Tongue (tissue), 2 donors: Measurements from ENCODE around the gene GRHL1. TPM values are rescaled to one million over a fixed set of nuclear protein-coding genes. Genes with fewer than 3 reads are reported as not detected.

Experiments
- DNase-seq: peaks from one replicate; pipeline ENCODE4 v3.0.0-alpha.2; 2015
- total RNA-seq: library from RNA; depleted of rRNA; stranded (reverse); fragments of >200 nt; gene quantifications from one replicate; pipeline ENCODE4 v1.2.3, GENCODE V29; 2014

The GRHL1 gene
- total RNA-seq, 1 donor from 2014 or later: 50.3 TPM

DNA sequence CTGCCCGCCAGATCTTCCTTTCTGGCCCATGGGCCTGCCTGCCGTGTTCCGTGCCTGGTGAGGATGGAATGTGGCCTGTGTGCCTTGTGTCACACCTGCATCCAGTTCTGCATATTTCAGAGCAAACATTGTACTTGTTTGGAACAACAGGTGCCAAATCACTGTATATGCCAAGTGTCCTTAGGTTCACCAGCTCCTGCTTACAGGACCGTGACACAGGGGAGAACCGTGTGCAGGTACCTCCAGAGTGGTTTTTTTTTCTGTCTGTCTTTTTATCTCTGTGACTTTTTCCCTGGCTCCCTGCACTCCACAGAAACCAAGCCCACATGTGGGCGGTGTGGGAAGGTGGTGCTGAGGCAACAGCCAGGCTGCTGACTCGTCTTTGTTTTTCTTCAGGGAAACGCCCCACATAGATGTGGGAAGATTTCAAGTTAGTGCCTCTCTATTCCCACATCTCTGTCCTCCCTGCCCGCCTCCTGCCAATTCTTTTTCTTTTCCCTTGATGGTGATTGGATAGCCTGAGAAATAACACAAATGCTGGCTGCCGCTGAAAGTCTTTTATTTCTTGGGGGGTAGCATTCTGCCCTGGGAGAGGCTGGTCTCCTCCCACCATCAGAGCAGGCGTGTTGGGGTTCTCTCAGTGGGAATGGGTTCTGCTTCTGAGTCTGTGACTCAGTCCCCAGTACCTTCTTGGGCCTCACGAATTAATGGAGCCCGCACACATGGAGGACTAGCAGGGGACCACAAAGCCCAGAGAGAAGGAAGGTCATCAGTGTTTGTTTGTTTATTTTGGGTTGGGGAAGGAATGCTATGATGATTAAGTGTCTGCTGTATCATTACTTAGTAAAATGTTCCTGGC, 21.4 kb downstream of the GRHL1 start:
- no peak for DNase-seq

DNA sequence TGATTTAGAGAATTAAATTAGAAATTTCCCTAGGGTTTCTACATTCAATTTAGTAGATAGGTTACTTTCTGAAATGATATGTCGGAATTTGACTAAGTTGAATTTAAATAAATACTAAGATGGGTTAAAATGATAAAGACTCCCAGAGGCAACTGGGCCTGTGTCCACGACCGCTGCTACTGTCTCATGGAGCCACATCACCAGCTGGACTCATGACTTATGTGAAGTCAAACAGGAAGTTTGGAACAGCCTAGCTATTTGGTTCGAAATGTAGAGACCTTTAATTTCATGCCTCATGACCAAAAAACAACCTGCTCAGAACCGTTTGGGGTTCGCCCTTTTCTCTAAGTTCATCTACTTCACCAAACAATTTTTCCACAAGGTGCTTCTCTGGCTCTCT, 22.2 kb downstream of the GRHL1 start:
- no peak for DNase-seq

DNA sequence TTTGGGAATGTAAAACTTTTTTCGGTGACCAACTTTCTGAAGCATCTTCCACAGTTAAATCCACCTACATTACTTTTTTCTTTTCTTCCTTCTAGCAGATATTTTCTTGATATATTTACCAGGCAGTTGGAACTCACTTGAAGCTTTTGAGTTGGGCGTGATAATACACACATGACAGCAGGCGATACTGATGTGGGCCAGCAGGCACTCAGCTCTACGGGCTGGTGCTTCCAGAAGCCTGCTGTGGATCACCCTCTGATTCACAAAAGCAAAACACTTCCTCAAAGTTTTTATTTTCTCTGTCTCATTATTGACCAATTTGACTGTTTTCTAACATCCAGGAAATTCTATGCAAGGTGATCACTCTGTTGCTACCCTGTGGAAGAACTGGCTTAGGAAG, 22.9 kb downstream of the GRHL1 start:
- no peak for DNase-seq

DNA sequence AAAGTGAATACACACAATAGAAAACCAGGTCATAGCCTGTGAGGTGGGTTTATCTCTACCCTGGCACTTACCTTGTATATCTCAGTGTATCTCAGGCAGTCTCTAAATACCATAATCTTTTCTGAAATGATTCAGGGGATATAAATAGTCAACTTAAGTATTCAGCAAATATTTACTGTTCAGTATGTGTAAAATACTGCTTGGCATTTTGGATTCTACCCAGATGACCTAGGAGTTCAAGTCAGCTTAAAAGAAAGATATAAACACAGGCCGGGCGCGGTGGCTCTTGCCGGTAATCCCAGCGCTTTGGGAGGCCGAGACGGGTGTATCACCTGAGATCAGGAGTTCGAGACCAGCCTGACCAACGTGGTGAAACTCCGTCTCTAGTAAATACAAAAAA, 23.8 kb downstream of the GRHL1 start:
- DNase-seq: no peak

DNA sequence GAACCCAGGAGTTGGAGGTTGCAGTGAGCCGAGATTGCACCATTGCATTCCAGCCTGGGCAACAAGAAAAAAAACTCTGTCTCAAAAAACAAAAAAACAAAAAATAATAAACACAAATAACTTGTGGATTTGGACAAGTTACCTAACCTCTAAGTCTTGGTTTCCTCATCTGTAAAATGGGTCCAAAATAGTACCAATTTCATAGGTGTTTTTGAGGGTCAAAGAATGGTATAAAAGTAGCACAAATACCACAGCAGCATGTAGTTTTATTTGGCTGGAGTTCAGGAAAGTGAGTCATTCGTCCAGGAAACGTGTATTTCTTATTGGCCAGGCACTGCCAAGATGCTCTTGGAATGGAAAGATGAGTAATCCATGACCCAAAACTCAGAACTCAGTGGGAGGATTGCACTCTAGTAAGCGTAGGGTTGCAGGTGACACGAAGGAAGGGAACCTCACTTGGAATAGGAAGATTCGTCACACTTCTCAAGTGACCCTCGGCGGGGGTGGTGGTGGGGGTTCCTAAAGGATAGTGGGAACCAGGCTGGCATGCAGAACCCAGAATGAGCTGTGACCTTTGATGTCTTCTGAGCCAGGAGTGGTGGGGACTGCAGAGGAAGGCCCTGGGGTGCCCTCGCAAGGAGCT, 24.4 kb downstream of the GRHL1 start:
- no peak for DNase-seq

DNA sequence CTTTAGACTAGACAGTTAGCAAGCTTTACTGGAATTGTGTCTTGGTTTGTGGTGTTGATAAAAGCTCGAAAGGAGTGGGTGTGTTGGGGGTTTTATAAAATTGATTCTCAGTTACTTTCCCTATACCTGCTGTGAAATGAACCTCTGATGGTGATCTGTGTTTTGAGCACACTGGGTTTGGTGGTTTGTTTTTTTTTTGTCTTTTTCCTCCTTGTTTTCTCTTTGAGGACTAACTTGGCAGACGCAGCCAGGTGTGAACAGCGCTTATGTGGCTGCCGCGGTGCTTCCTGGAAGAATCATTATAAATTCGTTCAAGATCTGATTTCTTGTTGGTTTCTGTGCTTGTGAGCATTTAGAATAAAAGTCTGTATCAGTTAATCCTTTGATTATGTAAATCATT, 28.5 kb downstream of the GRHL1 start:
- DNase-seq: no peak

DNA sequence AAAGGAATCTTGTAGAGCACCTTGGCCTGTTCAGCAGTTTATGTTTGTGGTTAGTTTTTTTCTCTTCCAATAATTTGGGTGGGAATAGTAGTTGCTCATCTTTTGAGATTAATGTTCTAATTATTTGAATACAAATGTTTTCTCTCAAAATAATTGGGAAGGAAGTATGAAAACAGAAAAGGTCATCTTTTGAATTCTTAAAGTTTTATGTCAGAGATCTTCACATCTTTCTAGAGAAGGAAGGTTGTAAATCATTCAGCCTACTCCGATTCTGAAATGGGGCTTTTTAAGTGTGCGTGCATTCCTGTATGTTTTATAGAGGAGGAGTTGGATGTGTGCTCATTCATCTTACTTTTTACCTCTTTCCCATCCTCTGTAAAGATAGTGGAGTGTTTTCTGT, 29.0 kb downstream of the GRHL1 start:
- DNase-seq: no peak

DNA sequence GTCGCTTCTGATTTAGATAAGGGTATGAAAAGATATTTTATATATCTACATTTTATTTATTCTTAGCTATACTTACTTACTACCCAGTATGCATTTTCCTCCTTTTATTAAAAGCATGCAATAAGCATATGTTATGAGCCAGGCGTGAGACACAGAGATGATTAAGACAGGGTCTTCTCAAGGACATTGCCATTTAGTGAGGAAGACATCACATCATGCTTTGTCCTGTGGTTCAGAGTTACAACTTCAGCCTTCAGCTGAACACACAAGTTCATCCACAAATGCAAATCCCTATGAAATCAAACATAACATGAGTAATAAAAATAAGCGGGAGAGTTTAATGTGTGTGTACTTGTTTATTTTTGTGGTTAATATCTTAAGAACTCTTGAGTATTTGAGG, 30.2 kb downstream of the GRHL1 start:
- DNase-seq: no peak

DNA sequence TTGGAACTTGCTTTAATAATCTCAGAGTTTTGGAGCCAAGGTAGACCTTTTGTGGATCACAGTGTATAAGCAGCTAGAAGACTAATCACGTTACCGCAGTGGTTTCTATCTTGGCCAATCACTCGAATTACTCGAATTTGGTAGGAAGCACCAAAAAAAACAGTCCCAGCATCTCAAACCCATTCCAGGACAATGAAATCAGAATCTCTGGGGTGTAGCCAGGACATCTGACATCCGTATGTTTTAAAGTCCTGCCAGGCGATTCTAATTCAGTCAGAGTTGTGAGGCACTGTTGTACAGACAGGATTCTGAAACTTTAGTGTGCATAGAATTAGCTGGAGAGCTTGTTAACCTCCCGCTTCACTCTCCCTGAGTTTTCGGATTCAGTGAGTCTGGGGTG, 30.8 kb downstream of the GRHL1 start:
- peak; percentile 79 for DNase-seq

DNA sequence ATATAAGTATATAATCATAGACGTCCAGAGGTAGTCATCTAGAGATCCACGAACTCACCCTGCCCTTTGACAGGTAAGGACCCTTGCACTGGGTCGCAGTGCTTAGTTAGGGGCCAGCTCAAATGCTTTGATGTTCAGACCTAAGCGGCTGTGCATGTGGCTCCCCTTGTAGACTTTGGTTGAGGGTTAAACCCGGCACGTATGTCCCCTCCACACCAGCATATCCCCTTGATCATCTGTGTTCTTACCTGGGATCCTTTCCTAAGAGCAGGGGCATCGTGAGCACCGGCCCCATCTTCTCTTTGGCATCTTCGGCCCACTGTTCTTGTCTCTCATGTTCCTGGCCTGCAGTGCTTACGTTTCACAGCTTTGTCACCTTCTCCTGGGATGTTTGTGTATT, 31.4 kb downstream of the GRHL1 start:
- DNase-seq: no peak

DNA sequence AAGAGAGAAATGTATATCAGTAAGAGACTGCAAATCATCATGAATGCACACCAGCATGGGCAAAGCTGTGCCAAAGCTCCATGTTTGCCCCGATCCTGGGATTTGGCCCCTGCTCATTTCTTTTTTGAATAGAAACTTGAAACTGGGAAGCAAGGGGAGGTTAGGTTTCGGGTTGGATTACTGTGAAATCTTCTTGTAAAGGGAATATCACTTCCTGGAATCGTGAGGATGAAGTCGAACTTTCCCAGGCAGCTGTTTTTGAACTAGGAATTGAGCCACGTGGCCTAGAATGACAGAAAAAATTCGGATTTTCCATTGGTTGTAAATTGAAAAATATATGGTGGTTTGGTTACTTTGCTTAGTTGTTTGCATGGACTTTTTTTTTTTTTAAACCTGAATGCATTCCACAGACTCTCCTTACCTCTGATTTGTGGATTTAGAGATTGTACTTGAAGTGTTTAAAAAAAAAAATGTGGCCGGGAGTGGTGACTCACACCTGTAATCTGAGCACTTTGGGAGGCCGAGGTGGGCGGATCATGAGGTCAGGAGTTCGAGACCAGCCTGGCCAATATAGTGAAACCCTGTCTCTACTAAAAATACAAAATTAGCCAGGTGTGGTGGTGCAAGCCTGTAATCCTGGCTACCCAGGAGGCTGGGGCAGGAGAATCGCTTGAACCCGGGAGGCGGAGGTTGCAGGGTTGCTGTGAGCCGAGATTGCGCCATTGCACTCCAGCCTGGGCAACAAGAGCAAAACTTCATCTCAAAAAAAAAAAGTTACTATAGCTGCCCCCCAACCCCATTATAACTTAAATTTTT, 32.1 kb downstream of the GRHL1 start:
- DNase-seq: peak; percentile 75

DNA sequence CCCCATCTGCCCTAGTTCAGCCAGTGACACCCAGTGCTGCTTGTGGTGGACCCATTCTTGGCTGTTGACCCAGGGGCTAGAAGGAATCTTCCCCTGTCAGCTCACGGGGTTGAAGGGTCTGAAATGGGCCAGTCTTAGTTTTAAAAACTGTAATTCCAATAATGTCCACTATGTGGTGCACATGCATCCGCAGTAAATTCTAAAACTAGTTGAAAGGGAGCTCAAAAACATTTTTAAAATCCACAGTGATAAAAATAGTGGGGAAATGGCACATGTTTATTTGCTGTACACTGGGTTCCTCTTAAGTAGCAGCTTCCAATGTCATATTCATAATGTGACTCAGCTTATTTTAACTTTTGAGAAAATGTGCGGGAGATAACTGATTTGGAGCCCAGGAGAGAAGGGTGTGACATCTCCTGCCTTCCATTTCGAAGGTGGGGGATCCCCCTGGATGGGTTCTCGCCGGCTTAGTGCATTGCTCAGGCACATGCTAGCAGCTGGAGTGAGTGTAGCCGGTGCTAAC, 32.8 kb downstream of the GRHL1 start:
- DNase-seq: peak; percentile 78

DNA sequence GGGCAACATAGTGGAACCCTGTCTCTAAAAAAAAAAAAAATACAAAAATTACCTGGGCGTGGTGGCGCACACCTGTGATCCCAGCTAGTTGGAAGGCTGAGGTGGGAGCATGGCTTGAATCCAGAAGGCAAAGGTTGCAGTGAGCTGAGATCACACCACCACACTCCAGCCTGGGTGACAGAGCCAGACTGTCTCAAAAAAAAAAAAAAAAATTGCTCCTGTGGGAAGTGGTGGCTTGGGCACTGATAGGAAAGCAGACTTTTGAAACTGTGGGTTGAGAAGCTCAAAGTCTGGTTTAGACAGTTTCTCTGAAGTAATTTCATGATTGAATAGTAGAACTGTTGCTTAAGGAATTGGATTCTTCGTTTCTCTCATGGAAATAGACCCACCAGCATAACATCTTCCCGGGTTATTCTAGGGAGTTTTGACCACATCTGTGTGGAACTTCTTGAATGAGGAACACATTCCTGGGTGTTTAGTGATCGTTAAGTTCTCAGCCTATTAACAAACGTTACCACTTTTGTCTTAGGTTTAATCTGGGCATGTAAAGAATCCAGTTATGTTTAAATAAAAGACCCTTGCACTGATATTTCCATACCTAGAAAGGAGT, 33.5 kb downstream of the GRHL1 start:
- DNase-seq: no peak

DNA sequence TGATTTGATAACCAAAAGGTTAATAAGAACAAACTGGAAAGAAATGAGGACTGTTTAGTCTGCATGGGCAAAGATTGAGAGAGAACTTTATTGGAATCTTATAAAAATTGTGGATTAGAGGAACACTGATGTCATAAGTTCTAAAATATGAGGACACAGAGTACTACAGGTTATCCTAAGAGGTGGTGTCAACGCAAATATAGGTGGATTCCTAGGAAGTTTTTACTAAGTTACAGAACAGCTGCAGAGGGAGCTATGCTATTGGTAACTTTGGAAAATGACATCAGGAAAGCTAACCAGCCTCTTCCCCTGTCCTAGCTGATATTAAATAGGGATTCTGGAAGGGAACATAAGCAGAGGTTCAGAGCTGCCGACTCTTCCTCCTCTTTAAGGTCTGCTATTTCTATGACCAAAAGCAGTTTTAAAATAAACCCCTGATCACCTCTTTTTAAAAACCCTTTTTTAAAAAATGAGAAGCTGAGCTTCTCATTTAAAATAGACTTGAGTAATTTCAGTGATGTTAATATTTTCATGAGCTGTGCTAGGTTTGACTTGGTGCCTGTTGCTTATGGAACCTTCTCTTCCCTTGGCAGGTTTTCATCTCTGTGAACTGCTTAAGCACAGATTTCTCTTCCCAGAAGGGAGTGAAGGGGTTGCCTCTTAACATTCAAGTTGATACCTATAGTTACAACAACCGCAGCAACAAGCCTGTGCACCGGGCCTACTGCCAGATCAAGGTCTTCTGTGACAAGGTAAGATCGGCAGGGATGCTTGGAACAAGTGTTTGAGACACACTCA, 34.2 kb downstream of the GRHL1 start:
- DNase-seq: no peak

DNA sequence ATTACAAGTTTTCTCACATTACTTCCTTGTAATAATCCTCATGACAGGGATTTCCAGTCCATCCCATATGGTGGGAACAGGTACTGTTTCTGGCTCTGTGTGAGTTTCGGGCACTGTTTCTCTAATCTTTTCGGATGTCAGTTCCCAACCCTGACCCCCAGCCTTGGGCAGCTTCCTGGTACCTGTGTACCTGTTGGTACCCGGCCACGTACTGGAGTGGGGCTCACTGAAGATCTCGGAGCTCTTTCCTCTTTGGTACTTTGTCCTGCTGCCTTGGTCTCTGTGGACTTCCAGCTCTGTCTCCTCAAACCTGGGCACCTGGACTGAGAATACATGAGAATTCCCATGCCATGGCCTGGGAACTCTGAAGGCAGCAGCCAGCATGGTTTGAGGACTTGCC, 36.8 kb downstream of the GRHL1 start:
- DNase-seq: no peak

DNA sequence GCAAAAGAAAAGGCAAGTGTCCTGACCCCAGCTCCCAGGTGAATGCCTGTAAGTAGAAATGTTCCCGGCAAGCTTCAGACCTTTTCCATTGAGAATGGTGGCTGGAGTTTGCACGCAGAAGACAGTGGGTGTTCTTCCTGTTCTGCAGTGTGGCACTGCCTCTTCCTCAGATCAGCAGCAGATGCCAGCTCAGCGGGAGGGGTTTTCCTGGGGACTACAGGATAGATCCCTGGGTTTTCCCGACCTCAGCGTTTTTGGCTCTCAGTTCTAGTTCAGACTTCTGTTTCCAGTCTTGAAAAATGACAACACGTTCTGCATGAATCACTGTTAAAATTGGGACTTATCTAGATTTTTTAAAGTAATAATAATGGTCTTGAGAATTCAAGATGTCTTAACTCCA, 39.2 kb downstream of the GRHL1 start:
- no peak for DNase-seq

DNA sequence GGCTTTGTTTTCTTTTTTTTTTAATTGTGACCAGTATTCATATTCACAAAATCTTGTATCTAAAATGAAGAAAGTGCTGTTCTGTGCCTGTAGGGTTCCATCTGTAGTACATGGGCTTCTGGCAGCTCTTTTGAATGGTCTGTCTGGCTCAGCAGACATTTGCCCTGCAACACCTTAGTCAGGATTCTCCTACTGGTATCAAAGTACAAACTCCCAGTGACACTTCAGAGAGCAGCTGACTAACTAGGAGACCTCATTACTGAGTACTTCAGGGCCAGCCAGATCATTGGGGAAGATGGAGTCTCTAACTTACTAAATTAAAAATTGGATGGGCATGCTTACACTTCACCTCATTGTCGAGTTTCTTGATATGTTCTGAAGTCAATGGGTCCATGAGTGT, 39.7 kb downstream of the GRHL1 start:
- DNase-seq: no peak

DNA sequence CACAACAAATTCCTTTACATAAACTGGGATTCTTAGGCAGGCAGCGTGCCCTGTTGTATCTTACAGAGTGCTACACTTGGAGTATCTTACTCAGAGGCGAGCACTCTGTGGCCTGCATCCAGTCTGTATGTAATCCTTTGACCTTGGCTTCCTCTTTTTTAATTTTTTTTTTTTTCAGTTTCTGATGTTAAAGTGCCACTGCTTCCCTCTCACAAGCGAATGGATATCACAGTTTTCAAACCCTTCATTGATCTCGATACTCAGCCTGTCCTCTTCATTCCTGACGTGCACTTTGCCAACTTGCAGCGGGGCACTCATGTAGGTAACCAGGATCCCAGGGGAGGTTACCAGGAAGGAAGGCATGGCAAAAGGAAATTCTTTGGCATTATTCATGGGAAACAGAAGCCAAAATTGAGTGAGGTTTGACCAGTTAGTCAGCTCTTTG, 40.4 kb downstream of the GRHL1 start:
- no peak for DNase-seq

DNA sequence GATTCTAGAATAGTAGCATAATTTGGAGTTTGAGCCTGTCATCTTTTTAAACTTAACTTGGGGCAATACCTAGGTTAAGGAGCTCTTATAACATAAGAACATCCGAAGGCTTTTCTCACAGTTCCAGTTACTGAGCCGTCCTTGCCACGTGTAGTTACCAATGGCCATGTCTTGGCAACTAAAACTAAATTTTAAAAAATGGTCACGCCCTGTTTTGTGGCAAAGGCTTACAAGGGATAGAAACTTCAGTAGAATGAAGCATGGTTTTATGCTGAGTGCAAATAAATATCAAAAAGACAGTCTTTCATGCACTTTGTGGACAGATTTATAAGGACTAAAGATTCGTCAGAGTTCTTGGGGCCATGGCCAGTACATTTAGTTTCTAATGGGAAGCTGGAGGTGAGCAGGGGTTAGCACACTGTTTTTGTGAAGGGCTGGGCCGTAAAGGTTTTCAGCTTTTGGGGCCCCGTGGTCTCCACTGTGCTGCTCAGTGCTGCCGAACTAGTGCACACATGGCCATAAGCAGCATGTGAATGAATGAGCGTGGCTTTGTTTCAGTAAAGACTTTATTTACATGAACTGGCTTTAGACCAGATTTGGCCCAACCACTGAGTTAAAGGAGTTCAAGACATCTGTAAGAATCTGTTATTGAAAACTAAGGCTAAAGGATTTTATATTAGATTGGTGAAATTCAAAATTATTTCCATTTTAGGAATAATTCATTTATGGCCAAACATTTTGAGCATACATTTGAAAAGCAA, 41.1 kb downstream of the GRHL1 start:
- no peak for DNase-seq

DNA sequence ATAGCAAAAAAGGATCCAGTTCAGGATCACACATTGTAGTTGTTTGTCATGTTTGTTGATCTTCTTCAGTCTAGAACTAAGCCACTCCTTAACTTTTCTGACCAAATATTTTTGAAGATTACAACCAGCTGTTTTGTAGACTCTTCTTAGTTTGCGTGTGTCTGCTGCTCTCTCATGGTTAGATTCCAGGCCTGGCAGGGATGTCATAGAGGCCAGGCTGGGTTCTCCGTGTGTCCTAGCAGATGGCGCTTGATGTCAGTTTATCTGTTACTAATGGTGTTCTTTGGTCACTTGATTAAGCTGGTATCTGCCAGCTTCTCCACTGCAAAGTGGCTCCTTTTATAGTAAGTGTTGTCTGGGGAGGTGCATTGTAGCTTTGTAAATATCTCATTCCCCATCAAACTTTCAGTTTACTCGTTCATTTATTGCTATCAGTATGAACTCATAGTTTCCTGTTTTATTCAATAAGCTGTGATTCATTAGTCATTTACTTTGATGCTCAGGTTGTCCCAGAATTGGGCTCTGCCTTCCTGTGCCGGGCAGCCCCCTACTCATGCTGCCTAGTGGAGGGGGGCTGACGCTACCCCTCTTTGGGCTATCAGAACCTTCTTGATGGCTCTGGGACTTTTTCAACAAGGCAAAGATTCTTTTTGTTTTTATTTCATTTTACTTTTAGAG, 42.1 kb downstream of the GRHL1 start:
- peak; percentile 71 for DNase-seq
